Ishikawa (cell line): ENCODE data around the gene OR2C1.

ENCODE experiments used
- CEBPB ChIP-seq: IDR thresholded peaks from 2 replicates; pipeline ENCODE4 v1.6.1; 2012
- CREB1 ChIP-seq: IDR thresholded peaks from 2 replicates; pipeline ENCODE4 v1.6.1; 2012; ENCODE audit warnings: low read depth
- EGR1 ChIP-seq: IDR thresholded peaks from 2 replicates; pipeline ENCODE4 v1.6.1; 2012
- EP300 ChIP-seq: IDR thresholded peaks from 2 replicates; pipeline ENCODE4 v1.6.1; 2012; ENCODE audit warnings: borderline replicate concordance
- FOXM1 ChIP-seq: IDR thresholded peaks from 2 replicates; pipeline ENCODE4 v1.6.1; 2012; ENCODE audit warnings: low read depth, borderline replicate concordance
- NFIC ChIP-seq: IDR thresholded peaks from 2 replicates; pipeline ENCODE4 v1.6.1; 2012
- RAD21 ChIP-seq: IDR thresholded peaks from 2 replicates; pipeline ENCODE4 v1.6.1; 2012; ENCODE audit warnings: low read depth
- TAF1 ChIP-seq: IDR thresholded peaks from 2 replicates; pipeline ENCODE4 v1.6.1; 2012; ENCODE audit warnings: low read depth, mild to moderate bottlenecking
- TCF12 ChIP-seq: IDR thresholded peaks from 2 replicates; pipeline ENCODE4 v1.6.1; 2012; ENCODE audit warnings: low read depth
- TEAD4 ChIP-seq: IDR thresholded peaks from 2 replicates; pipeline ENCODE4 v1.6.1; 2012
- YY1 ChIP-seq: IDR thresholded peaks from 2 replicates; pipeline ENCODE4 v1.6.1; 2012; ENCODE audit warnings: low read depth
- ZBTB7A ChIP-seq: IDR thresholded peaks from 2 replicates; pipeline ENCODE4 v1.6.1; 2012; ENCODE audit warnings: low read depth
- TF ChIP-seq, protein P1 (sequence below): IDR thresholded peaks from 2 replicates; pipeline ENCODE4 v1.6.1; 2012
- TF ChIP-seq, protein P2 (sequence below): IDR thresholded peaks from 2 replicates; pipeline ENCODE4 v1.6.1; 2012
- TF ChIP-seq, protein P3 (sequence below): IDR thresholded peaks from 2 replicates; pipeline ENCODE4 v1.6.1; 2012; ENCODE audit warnings: low read depth, mild to moderate bottlenecking

Gene OR2C1

DNA sequence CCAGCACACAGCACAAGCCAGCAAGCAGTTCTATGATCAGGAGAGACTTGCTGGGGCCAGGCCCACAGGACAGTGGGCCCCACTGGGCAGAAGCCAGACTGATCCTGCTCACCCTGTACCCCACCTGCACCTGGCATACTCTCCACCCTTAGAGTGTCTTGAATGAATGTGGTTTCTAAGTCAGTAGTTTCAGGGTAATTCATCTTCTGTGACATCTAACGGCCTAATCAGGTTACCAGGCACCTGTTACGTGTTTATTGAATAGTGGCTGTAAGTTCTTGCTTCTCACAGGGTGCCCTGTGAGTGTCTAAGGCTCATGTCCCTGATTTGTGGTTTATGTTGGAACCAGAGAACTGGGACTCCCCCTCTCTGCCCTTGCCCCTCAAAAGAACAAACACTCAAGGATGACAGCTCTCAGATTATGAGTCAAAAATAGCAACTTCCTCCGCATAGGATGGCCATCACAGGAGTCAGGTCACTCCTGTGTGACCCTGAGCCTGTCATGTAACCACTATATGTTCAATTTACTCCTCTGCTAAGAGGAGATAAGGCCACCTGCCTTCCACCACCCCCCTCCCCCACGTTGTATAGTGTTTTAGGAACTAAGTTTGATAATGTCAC, 7.0 kb upstream of the OR2C1 start:
- TF ChIP-seq EP300 (no peak), EGR1 (no peak)

DNA sequence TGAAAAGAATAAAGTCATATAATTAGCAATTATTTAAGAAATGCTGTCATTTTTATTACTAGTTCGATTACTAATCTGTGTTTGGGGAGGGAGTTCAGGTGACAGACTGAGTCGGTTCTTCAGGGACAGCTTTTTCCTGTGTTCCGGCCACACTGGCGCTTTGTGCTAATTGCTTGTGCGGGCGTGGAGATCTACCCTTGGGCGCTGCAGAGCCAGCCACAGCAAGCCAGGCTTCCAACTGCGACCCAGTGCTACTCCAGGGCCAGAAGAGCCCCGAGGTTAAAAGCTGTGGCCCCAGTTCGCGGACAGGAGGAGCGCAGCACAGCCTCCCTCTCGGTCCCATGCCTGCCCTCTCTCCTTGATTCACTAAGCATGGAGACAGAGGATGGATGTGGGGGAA, 6.5 kb upstream of the OR2C1 start:
- TF ChIP-seq CREB1 (no peak), FOXM1 (no peak), NFIC (no peak), YY1 (no peak), RAD21 (no peak)
- TF ChIP-seq, protein P1, sequence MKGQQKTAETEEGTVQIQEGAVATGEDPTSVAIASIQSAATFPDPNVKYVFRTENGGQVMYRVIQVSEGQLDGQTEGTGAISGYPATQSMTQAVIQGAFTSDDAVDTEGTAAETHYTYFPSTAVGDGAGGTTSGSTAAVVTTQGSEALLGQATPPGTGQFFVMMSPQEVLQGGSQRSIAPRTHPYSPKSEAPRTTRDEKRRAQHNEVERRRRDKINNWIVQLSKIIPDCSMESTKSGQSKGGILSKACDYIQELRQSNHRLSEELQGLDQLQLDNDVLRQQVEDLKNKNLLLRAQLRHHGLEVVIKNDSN: no peak
- TF ChIP-seq, protein P2, sequence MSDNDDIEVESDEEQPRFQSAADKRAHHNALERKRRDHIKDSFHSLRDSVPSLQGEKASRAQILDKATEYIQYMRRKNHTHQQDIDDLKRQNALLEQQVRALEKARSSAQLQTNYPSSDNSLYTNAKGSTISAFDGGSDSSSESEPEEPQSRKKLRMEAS: no peak

DNA sequence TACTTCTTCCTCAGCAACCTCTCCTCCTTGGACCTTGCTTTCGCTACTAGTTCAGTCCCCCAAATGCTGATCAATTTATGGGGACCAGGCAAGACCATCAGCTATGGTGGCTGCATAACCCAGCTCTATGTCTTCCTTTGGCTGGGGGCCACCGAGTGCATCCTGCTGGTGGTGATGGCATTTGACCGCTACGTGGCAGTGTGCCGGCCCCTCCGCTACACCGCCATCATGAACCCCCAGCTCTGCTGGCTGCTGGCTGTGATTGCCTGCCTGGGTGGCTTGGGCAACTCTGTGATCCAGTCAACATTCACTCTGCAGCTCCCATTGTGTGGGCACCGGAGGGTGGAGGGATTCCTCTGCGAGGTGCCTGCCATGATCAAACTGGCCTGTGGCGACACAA, 429 bp downstream of the OR2C1 start:
- TF ChIP-seq TCF12 (no peak), CEBPB (no peak), TEAD4 (no peak), TAF1 (no peak), EP300 (no peak), EGR1 (no peak), ZBTB7A (no peak), FOXM1 (no peak), YY1 (no peak), RAD21 (no peak)
- TF ChIP-seq, protein P3, sequence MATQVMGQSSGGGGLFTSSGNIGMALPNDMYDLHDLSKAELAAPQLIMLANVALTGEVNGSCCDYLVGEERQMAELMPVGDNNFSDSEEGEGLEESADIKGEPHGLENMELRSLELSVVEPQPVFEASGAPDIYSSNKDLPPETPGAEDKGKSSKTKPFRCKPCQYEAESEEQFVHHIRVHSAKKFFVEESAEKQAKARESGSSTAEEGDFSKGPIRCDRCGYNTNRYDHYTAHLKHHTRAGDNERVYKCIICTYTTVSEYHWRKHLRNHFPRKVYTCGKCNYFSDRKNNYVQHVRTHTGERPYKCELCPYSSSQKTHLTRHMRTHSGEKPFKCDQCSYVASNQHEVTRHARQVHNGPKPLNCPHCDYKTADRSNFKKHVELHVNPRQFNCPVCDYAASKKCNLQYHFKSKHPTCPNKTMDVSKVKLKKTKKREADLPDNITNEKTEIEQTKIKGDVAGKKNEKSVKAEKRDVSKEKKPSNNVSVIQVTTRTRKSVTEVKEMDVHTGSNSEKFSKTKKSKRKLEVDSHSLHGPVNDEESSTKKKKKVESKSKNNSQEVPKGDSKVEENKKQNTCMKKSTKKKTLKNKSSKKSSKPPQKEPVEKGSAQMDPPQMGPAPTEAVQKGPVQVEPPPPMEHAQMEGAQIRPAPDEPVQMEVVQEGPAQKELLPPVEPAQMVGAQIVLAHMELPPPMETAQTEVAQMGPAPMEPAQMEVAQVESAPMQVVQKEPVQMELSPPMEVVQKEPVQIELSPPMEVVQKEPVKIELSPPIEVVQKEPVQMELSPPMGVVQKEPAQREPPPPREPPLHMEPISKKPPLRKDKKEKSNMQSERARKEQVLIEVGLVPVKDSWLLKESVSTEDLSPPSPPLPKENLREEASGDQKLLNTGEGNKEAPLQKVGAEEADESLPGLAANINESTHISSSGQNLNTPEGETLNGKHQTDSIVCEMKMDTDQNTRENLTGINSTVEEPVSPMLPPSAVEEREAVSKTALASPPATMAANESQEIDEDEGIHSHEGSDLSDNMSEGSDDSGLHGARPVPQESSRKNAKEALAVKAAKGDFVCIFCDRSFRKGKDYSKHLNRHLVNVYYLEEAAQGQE: no peak
- TF ChIP-seq, protein P2: no peak
- TF ChIP-seq, protein P1: no peak

DNA sequence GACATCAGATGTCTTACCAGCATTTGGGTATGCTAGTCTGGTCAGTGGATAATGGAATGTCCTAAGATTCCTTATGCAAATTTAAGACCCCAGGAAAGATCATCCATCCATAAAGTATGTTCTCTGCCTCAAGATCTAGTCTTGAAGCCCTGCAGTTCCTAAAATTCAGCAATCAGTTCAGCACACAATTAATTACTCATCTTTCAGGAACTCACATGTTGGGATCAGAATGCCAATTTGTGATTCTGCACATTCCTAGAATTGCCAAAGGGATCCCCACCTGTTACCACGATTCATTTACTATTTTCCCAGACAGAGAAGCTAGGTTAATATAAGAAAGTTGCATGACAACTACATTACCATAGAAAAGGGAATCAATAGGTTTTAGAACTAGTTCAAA, 3.2 kb downstream of the OR2C1 start:
- TF ChIP-seq, protein P1: no peak

DNA sequence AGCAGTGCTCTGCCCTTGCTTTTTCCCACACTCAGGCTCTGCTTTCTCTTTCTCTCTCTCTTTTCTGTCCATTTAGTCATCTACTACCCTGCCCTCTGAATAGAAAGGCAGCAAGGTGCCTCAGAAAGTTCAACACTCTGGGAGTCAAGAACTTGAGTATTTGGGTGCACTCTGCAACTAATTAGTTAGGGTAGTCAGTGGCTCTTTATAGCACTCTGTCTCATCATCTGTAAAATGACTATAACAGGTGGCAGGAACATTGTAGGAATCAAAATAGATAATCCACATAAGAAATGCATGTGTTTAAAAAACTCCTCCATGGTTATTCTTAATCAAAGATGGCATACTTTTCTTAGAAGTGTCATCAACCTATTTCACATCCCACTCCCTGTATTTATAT, 7.2 kb downstream of the OR2C1 start:
- TF ChIP-seq, protein P2: no peak
- TF ChIP-seq RAD21 (no peak), CEBPB (no peak), TCF12 (no peak), NFIC (no peak), EP300 (no peak), CREB1 (no peak), FOXM1 (no peak), YY1 (no peak), EGR1 (no peak), ZBTB7A (no peak)
- TF ChIP-seq, protein P3: no peak
- TF ChIP-seq, protein P1: no peak

DNA sequence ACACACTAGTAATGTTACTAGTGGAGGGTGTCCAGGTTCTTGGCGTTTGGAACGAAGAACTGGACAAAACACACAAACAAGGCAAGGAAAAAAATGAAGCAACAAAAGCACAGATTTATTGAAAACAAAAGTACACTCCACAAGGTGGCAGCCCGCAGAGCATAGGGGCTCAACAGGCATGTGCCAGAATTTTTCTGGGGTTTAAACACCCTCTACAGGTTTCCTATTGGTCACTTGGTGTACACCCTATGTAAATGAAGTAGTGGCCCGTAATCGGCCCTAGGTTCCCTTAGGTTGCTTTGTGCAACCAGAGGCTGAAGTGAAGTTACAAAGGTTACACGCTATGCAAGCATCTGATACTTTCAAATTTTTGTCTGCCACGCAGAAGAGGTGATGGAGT, 8.1 kb downstream of the OR2C1 start:
- TF ChIP-seq ZBTB7A (no peak), RAD21 (no peak), NFIC (no peak), CEBPB (no peak), FOXM1 (no peak)
